ENCODE results near the gene SERINC5. TPM values are rescaled to one million over a fixed set of nuclear protein-coding genes. Genes with fewer than 3 reads are reported as not detected.

The SERINC5 gene
- total and polyA plus RNA-seq, 4 donors = 6.2 to 84.5 (median 23.9) TPM

GRCh38 chr5:80122579-80122978, 133.3 kb downstream of the SERINC5 start:
- no peak for DNase-seq
- WGBS, 2 donors = 33 to 49% methylated on average over 2 of the region's 2 CpGs
- Histone ChIP-seq H3K4me1 (ENCODE audit: control insufficient read depth in 5 of 5, insufficient read depth in 5 of 5, low read length in 5 of 5) (no peaks in the 10 kb centered on the region), H3K27me3 (ENCODE audit: control insufficient read depth in 3 of 3, insufficient read depth in 3 of 3, low read length in 2 of 3) (no peaks in the 10 kb centered on the region), H3K27ac (ENCODE audit: low read depth in 1 of 2, low read length in 1 of 2) (no peak overlapping the region), H3K9ac (ENCODE audit: insufficient read depth in 1 of 2, low read length in 2 of 2) (no peak overlapping the region), H3K9me3 (ENCODE audit: control insufficient read depth in 4 of 4, insufficient read depth in 3 of 4, low read length in 3 of 4) (peaks cover 0 to 1% (median 0%) of the 10 kb centered on the region in 4 donors), H3K4me3 (no peak overlapping the region), H3K36me3 (ENCODE audit: control insufficient read depth in 4 of 4, insufficient read depth in 4 of 4, low read length in 4 of 4) (no peaks in the 10 kb centered on the region)
- ATAC-seq (ENCODE audit: insufficient read depth, low FRiP score) = peak; percentile 53
- TF ChIP-seq CTCF (IDR thresholded peaks at IDR 0.05; ENCODE audit: control extremely low read depth, extremely low read depth) = no peak

- 94 to 95% methylated on average over 2 of the region's 2 CpGs for WGBS, 2 donors
- Histone ChIP-seq H3K9ac (ENCODE audit: insufficient read depth in 1 of 2, low read length in 2 of 2) (no peak overlapping the region), H3K4me3 (no peak overlapping the region), H3K27me3 (ENCODE audit: control insufficient read depth in 3 of 3, insufficient read depth in 3 of 3, low read length in 2 of 3) (no peaks in the 10 kb centered on the region), H3K9me3 (ENCODE audit: control insufficient read depth in 4 of 4, insufficient read depth in 3 of 4, low read length in 3 of 4) (peaks cover 0 to 1% (median 0%) of the 10 kb centered on the region in 4 donors), H3K36me3 (ENCODE audit: control insufficient read depth in 4 of 4, insufficient read depth in 4 of 4, low read length in 4 of 4) (no peaks in the 10 kb centered on the region), H3K4me1 (ENCODE audit: control insufficient read depth in 5 of 5, insufficient read depth in 5 of 5, low read length in 5 of 5) (no peaks in the 10 kb centered on the region), H3K27ac (ENCODE audit: low read depth in 1 of 2, low read length in 1 of 2) (no peak overlapping the region)
- DNase-seq (no peak), ATAC-seq (ENCODE audit: insufficient read depth, low FRiP score) (no peak)
- no peak for TF ChIP-seq CTCF (IDR thresholded peaks at IDR 0.05; ENCODE audit: control extremely low read depth, extremely low read depth)
These were observed 136.5 kb downstream of the SERINC5 start for GRCh38 chr5:80119372-80119771.

- no peaks in the 10 kb centered on the region for H3K4me1 ChIP-seq (ENCODE audit: control insufficient read depth in 5 of 5, insufficient read depth in 5 of 5, low read length in 5 of 5)
- TF ChIP-seq CTCF (IDR thresholded peaks at IDR 0.05; ENCODE audit: control extremely low read depth, extremely low read depth) = no peak
- H3K9me3 ChIP-seq (ENCODE audit: control insufficient read depth in 4 of 4, insufficient read depth in 3 of 4, low read length in 3 of 4) = peaks cover 0 to 1% (median 0%) of the 10 kb centered on the region in 4 donors
- no peaks in the 10 kb centered on the region for H3K36me3 ChIP-seq (ENCODE audit: control insufficient read depth in 4 of 4, insufficient read depth in 4 of 4, low read length in 4 of 4)
- DNase-seq = no peak
- no peaks in the 10 kb centered on the region for H3K27me3 ChIP-seq (ENCODE audit: control insufficient read depth in 3 of 3, insufficient read depth in 3 of 3, low read length in 2 of 3)
- no peak overlapping the region for H3K27ac ChIP-seq (ENCODE audit: low read depth in 1 of 2, low read length in 1 of 2)
- no peak for ATAC-seq (ENCODE audit: insufficient read depth, low FRiP score)
- no peak overlapping the region for H3K9ac ChIP-seq (ENCODE audit: insufficient read depth in 1 of 2, low read length in 2 of 2)
- H3K4me3 ChIP-seq = no peak overlapping the region
These were observed 138.4 kb downstream of the SERINC5 start for GRCh38 chr5:80117446-80117845.

GRCh38 chr5:80116465-80116864, 139.4 kb downstream of the SERINC5 start:
- Histone ChIP-seq H3K4me3 (no peak overlapping the region), H3K9me3 (ENCODE audit: control insufficient read depth in 4 of 4, insufficient read depth in 3 of 4, low read length in 3 of 4) (peaks cover 0 to 1% (median 0%) of the 10 kb centered on the region in 4 donors), H3K27ac (ENCODE audit: low read depth in 1 of 2, low read length in 1 of 2) (no peak overlapping the region), H3K36me3 (ENCODE audit: control insufficient read depth in 4 of 4, insufficient read depth in 4 of 4, low read length in 4 of 4) (no peaks in the 10 kb centered on the region), H3K4me1 (ENCODE audit: control insufficient read depth in 5 of 5, insufficient read depth in 5 of 5, low read length in 5 of 5) (peaks cover 0 to 7% (median 0%) of the 10 kb centered on the region in 5 donors), H3K9ac (ENCODE audit: insufficient read depth in 1 of 2, low read length in 2 of 2) (no peak overlapping the region), H3K27me3 (ENCODE audit: control insufficient read depth in 3 of 3, insufficient read depth in 3 of 3, low read length in 2 of 3) (no peaks in the 10 kb centered on the region)
- ATAC-seq (ENCODE audit: insufficient read depth, low FRiP score) = no peak
- TF ChIP-seq CTCF (IDR thresholded peaks at IDR 0.05; ENCODE audit: control extremely low read depth, extremely low read depth) = no peak
- 85 to 87% methylated on average over 4 of the region's 4 CpGs for WGBS, 2 donors
- no peak for DNase-seq

All from lung (tissue), 12 donors.